Measurements from ENCODE around the gene AREL1. TPM values are rescaled to one million over a fixed set of nuclear protein-coding genes. Genes with fewer than 3 reads are reported as not detected.

AREL1 gene
- total and polyA plus RNA-seq, 10 of the 15 experiments (the other 5 are each of a cell fraction or from before 2014, with no cell fraction given) = 6.2 to 40.4 (median 23.7) TPM

GRCh38 chr14:74620923-74621322 is 92.0 kb downstream of the AREL1 start:
- no peaks in the 10 kb centered on the region for H3K36me3 ChIP-seq (ENCODE audit: control insufficient read depth in 2 of 2, insufficient read depth in 2 of 2, low read length in 1 of 2)
- ChIA-PET POLR2A (no interaction called here), SMC1A (ENCODE audit: uncharacterized antibody, unreplicated experiment) (no interaction called here), RAD21 (ENCODE audit: unreplicated experiment) (no interaction called here), CTCF (interaction anchor here (1.2 to 1.8 kb wide), 2 partner anchors 9 to 12 kb away, joined by 3 to 6 read pairs; partner anchors contain the start of gene LTBP2)
- no TSS peak for BruUV-seq (replicated peaks)
- peaks cover 10% of the 10 kb centered on the region for H3K4me1 ChIP-seq (ENCODE audit: control insufficient read depth, insufficient read depth, low read length)
- no peak overlapping the region for H3K4me3 ChIP-seq
- in situ Hi-C loops (cut with MboI) = no loop called here
- DNase-seq (ENCODE audit: low read depth, low spot score) = no peak
- WGBS (ENCODE audit: insufficient coverage, insufficient replicate concordance, low lambda C conversion rate, missing lambda C conversion rate) = 64% methylated on average over 3 of the region's 3 CpGs
- TF ChIP-seq ASH2L (IDR thresholded peaks at IDR 0.05; ENCODE audit: borderline replicate concordance, low read depth) = no peak
- no peak for TF ChIP-seq BCL11A (IDR thresholded peaks at IDR 0.05; ENCODE audit: low read depth, low read length)
- TF ChIP-seq NBN (IDR thresholded peaks at IDR 0.05) = no peak
- TF ChIP-seq MYB (IDR thresholded peaks at IDR 0.05; ENCODE audit: borderline replicate concordance, low read depth, low read length) = no peak
- TF ChIP-seq STAT1 (conservative IDR thresholded peaks at IDR 0.05) = no peak
- TF ChIP-seq PAX8 (IDR thresholded peaks at IDR 0.05) = no peak
- intact Hi-C loops (cut with micrococcal nuclease; ENCODE audit: unreplicated experiment) = no loop called here
- peak; percentile 13; the same call in 2 of the 3 replicates for ATAC-seq
- no peak overlapping the region for H2AFZ ChIP-seq (ENCODE audit: control insufficient read depth, low read depth, low read length)
- H3K27me3 ChIP-seq (replicated peaks in 1 of 2; ENCODE audit: control insufficient read depth in 2 of 2, insufficient read depth in 2 of 2, low read length in 1 of 2) = no peaks in the 10 kb centered on the region; a peak in 1 of 4 replicates
- no peaks in the 10 kb centered on the region for H3K9me3 ChIP-seq (replicated peaks; ENCODE audit: control insufficient read depth, insufficient read depth, low read length)
- H3K9ac ChIP-seq (ENCODE audit: control insufficient read depth, insufficient read depth, low read length) = no peak overlapping the region
- H3K27ac ChIP-seq (ENCODE audit: control insufficient read depth, insufficient read depth) = no peak overlapping the region
- no peak for FAIRE-seq
- no peaks in the 10 kb centered on the region for H4K20me1 ChIP-seq (ENCODE audit: control insufficient read depth, insufficient read depth)
- no peak overlapping the region for H3K4me2 ChIP-seq (ENCODE audit: control insufficient read depth, insufficient read depth)
- H3K79me2 ChIP-seq (ENCODE audit: control insufficient read depth, insufficient read depth, low read length) = no peaks in the 10 kb centered on the region

GRCh38 chr14:74620497-74620921 is 92.4 kb downstream of the AREL1 start:
- FAIRE-seq = no peak
- Histone ChIP-seq H3K27ac (ENCODE audit: control insufficient read depth, insufficient read depth) (no peak overlapping the region), H3K9ac (ENCODE audit: control insufficient read depth, insufficient read depth, low read length) (no peak overlapping the region), H3K27me3 (replicated peaks in 1 of 2; ENCODE audit: control insufficient read depth in 2 of 2, insufficient read depth in 2 of 2, low read length in 1 of 2) (no peaks in the 10 kb centered on the region; a peak in 1 of 4 replicates), H3K4me1 (ENCODE audit: control insufficient read depth, insufficient read depth, low read length) (peaks cover 12% of the 10 kb centered on the region), H3K79me2 (ENCODE audit: control insufficient read depth, insufficient read depth, low read length) (no peaks in the 10 kb centered on the region), H3K9me3 (replicated peaks; ENCODE audit: control insufficient read depth, insufficient read depth, low read length) (no peaks in the 10 kb centered on the region), H2AFZ (ENCODE audit: control insufficient read depth, low read depth, low read length) (no peak overlapping the region), H3K4me2 (ENCODE audit: control insufficient read depth, insufficient read depth) (no peak overlapping the region), H3K36me3 (ENCODE audit: control insufficient read depth in 2 of 2, insufficient read depth in 2 of 2, low read length in 1 of 2) (no peaks in the 10 kb centered on the region), H4K20me1 (ENCODE audit: control insufficient read depth, insufficient read depth) (no peaks in the 10 kb centered on the region), H3K4me3 (no peak overlapping the region)
- no peak for DNase-seq (ENCODE audit: low read depth, low spot score)
- 47% methylated on average over 2 of the region's 2 CpGs for WGBS (ENCODE audit: insufficient coverage, insufficient replicate concordance, low lambda C conversion rate, missing lambda C conversion rate)
- intact Hi-C loops (cut with micrococcal nuclease; ENCODE audit: unreplicated experiment) (no loop called here), in situ Hi-C loops (cut with MboI) (no loop called here)
- ChIA-PET POLR2A (no interaction called here), RAD21 (ENCODE audit: unreplicated experiment) (no interaction called here), CTCF (interaction anchor here (1.2 to 1.8 kb wide), 3 partner anchors 8 to 240 kb away, joined by 3 to 6 read pairs (median 3); partner anchors contain the start of gene LTBP2), SMC1A (ENCODE audit: uncharacterized antibody, unreplicated experiment) (no interaction called here)
- ATAC-seq = peak; percentile 63
- no TSS peak for BruUV-seq (replicated peaks)
- TF ChIP-seq E2F8 (IDR thresholded peaks at IDR 0.05; ENCODE audit: low read depth, partially characterized antibody) = no peak
- no peak for TF ChIP-seq SMARCA5 (IDR thresholded peaks at IDR 0.05)
- no peak for TF ChIP-seq CUX1 (IDR thresholded peaks at IDR 0.05; ENCODE audit: insufficient replicate concordance, low read depth, low read length)
- no peak for TF ChIP-seq RB1 (IDR thresholded peaks at IDR 0.05; ENCODE audit: borderline replicate concordance)
- TF ChIP-seq NR2F1 (conservative IDR thresholded peaks at IDR 0.05) = no peak

Measured in GM12878 (cell line).